Measurements from ENCODE around the gene SLC1A5. TPM values are rescaled to one million over a fixed set of nuclear protein-coding genes. Genes with fewer than 3 reads are reported as not detected.

SLC1A5 gene
- total and polyA plus RNA-seq, 2 experiments from 2014 or later: 103 to 272 TPM

- TF ChIP-seq ZNF462 (CRISPR knock-in tag; IDR thresholded peaks at IDR 0.05) (no peak), CREB1 (CRISPR knock-in tag; IDR thresholded peaks at IDR 0.05; ENCODE audit: low read depth) (no peak), POLR2AphosphoS5 (IDR thresholded peaks at IDR 0.05; ENCODE audit: low read depth) (no peak)
Observed at GRCh38 chr19:46731584-46731983, 56.8 kb downstream of the SLC1A5 start (continued).

GRCh38 chr19:46731007-46731501, 57.3 kb downstream of the SLC1A5 start:
- Histone ChIP-seq H3K27ac (ENCODE audit: low read depth) (0 out of 2 replicates have a peak overlapping the region, but pooled peaks have one; percentile 9), H3K79me2 (replicated peaks; ENCODE audit: insufficient read depth) (peaks cover 40% of the 10 kb centered on the region)
- TF ChIP-seq STAT1 (IDR thresholded peaks at IDR 0.05; ENCODE audit: unreplicated experiment) (no peak), CREB1 (CRISPR knock-in tag; IDR thresholded peaks at IDR 0.05; ENCODE audit: low read depth) (no peak), ETS1 (IDR thresholded peaks at IDR 0.05) (no peak), EZH2phosphoT487 (IDR thresholded peaks at IDR 0.05; ENCODE audit: unreplicated experiment) (no peak), JUNB (IDR thresholded peaks at IDR 0.05; ENCODE audit: unreplicated experiment) (no peak), ZNF462 (CRISPR knock-in tag; IDR thresholded peaks at IDR 0.05) (no peak), POLR2AphosphoS5 (IDR thresholded peaks at IDR 0.05; ENCODE audit: low read depth) (no peak)

More at GRCh38 chr19:46731007-46731501, 57.3 kb downstream of the SLC1A5 start:
- peaks cover 9% of the 10 kb centered on the region for H3K27me3 Mint-ChIP-seq (ENCODE audit: insufficient read depth, low read depth, poor library complexity)
- DNase-seq (ENCODE audit: low spot score) (no peak), ATAC-seq (no peak)
- no peaks in the 10 kb centered on the region for H3K27me3 ChIP-seq (ENCODE audit: insufficient read depth)
- H3K4me3 Mint-ChIP-seq: no peak overlapping the region; the same call in 2 of the 3 replicates
- H3K9me2 ChIP-seq (ENCODE audit: insufficient read depth): no peaks in the 10 kb centered on the region
- peak overlapping the region; percentile 79 for H3K27ac Mint-ChIP-seq
- peaks cover 27% of the 10 kb centered on the region for H3K36me3 ChIP-seq (ENCODE audit: insufficient read depth)
- no peak overlapping the region for H3K4me2 ChIP-seq
- H4K20me1 ChIP-seq (replicated peaks; ENCODE audit: insufficient read depth): peaks cover 18% of the 10 kb centered on the region
- H3K9me3 Mint-ChIP-seq: peaks cover 3% of the 10 kb centered on the region; the same call in 1 of the 3 replicates
- H3K4me1 ChIP-seq (ENCODE audit: insufficient read depth): no peaks in the 10 kb centered on the region
- H2AFZ ChIP-seq: no peak overlapping the region
- H3K4me1 Mint-ChIP-seq: peaks cover 17% of the 10 kb centered on the region
- H3K36me3 Mint-ChIP-seq (ENCODE audit: low read depth): peaks cover 78% of the 10 kb centered on the region
- H3K4me3 ChIP-seq: no peak overlapping the region
- H3F3A ChIP-seq (replicated peaks; ENCODE audit: low read depth): peaks cover 3% of the 10 kb centered on the region; the same call in 1 of the 2 replicates
